HG03469 (cell line): ENCODE results near the gene EIF3I.
"Not testable (repeated sequence)": the region's sequence is repeated elsewhere in the genome, so short reads cannot be mapped to it uniquely, and the experiment has no call there.

ENCODE experiments used
- ATAC-seq: cut with Tn5 transposase; IDR thresholded peaks from one replicate; pipeline ENCODE4 v1.9.1; 2021; ENCODE audit warnings: mild to moderate bottlenecking, moderate library complexity, moderate number of reproducible peaks; ENCODE audit not compliant: unreplicated experiment

Gene EIF3I

DNA sequence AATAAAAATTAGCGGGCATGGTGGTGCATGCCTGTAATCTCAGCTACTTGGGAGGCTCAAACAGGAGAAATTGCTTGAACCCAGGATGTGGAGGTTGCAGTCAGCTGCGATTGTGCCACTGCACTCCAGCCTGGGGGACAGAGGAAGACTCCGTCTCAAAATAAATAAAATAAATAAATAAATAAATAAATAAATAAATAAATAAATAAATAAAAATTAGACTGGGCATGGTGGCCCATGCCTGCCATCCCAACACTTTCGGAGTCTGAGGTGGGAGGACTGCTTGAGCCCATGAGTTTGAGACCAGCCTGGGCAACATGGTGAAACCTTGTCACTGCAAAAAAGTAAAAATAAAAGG is 41.0 kb downstream of the EIF3I start:
- not testable (repeated sequence) for ATAC-seq

DNA sequence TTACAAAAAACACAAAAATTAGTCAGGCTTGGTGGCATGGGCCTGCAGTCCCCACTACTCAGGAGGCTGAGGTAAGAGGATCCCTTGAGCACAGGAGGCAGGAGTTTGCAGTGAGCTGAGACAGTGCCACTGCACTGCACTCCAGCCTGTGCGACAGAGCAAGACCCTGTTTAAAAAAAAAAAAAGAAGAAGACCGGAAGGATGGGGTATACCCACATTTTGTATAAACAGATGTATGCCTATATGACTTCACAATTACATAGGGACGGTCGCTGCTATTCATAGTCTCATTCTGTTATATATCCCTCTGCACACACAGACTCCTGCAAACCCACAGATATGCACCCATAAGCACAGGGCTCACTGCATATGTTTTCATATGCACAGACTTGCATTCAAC is 41.5 kb downstream of the EIF3I start:
- no peak for ATAC-seq

DNA sequence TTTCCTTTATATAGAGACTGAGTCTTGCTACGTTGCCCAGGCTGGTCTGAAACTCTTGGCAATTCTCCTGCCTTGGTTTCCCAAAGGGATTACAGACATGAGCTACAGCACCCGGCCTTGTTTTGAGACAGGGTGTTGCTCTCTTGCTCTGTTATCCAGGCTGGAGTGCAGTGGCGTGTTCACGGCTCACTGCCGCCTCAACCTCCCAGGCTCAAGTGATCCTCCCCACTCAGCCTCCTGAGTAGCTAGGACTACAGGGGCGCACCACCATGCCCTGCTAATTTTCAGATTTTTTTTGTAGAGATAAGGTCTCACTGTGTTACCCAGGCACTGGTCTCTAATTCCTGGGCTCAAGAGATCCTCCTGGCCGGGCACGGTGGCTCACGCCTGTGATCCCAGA is 43.6 kb downstream of the EIF3I start:
- no peak for ATAC-seq

DNA sequence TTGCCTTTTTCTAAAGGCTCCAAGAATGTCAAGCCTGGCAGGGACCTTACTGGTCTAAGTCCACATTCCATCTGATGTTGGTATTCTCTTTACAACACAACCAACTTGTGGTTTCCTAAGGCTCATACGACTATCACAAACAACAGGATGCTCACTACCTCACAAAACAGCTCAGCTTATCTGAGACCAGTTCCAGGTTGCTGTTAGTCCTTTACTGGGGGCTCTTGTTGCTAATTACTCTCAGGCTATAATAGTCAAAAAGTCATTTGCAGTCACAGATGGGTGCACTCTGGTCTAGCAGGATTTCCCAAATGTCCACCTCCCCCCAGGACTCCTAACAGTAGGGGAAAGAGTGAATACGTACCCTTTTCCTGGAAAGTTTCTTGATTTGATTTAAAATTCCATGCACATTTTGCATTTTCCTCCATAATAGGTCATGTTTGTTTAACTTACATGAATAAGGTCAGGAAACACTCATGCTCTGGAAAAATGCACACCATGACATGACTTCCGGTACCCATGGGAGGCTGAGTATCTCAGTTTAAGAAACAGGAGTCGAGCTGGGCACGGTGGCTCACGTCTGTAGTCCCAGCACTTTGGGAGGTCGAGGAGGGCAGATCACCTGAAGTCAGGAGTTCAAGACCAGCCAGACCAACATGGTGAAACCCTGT is 44.8 kb downstream of the EIF3I start:
- no peak for ATAC-seq

DNA sequence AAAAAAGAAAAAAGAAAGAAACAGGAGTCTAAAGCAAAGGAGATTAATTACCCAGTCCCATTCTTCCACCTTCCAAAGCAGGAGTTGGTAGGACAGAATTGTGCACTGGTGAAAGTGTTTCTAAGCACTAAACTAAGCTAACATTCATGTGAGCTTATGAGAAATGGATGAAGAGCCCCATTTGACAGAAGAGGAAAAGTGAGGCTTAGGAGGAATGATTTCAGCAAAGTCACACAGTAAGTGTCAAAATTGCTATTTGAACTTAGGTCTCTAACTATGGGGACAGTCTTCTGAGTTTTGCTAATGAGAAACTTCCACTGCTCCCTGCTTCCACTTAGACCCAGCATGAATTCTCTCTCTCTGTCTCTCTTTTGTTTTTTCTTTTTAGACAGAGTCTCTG is 47.5 kb downstream of the EIF3I start:
- ATAC-seq: no peak

DNA sequence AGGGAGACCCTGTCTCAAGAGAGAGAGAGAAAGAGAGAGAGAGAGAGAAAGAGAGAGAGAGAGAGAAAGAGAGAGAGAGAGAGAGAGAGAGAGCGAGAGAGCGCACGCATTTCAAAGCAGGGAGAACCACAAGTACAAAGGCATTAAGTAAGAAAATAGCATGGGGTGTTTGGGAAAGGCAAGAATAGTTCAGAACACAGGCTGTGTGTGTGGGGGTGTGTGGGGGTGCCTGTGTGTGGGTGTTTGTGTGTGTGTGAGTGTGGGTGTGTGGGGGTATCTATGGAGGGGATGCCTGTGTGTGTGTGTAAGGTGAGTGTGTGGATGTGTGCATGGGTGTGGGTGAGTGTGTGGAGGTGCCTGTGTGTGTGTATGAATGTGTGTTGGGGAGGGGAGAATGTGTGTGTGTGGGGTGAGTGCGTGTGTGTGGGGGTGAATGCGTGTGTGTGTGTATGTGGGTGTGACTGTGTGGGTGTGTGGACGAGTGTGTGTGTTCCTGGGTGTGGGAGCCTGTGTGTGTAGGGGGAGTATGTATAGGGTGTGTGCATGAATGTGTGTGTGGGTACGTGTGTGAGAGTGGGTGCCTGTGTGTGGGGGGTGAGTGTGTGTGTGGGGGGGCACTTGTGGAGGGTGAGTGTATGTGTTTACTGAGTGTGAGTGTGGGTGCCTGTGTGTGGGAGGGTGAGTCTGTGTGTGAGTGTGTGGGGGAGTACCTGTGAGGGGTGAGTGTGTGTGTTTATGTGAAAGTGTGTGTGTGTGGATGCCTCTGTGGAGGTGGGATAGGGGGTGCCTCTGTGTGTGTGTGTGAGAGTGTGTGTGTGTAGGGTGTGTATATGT is 50.6 kb downstream of the EIF3I start:
- no peak for ATAC-seq

DNA sequence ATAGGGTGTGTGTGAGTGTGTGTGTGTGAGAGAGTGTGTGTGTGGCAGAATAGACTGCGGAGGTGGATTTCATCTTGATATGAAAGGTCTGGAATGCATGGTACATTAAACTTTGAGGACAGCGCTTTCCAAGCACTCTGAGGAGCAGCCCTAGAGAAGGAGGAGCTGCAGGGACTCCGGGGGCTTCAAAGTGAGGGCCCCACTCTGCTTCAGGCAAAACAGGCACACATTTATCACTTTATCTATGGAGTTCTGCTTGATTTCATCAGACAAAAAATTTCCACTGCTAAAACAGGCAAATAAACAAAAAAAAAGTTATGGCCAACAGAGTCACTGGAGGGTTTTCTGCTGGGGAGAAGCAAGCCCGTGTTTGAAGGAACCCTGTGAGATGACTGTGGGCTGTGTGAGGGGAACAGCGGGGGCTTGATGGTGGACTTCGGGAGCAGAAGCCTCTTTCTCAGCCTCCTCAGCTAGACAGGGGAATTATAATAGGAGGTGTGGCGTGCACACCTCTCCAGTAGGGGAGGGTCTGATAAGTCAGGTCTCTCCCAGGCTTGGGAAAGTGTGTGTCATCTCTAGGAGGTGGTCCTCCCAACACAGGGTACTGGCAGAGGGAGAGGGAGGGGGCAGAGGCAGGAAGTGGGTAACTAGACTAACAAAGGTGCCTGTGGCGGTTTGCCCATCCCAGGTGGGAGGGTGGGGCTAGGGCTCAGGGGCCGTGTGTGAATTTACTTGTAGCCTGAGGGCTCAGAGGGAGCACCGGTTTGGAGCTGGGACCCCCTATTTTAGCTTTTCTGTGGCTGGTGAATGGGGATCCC is 51.4 kb downstream of the EIF3I start:
- no peak for ATAC-seq

DNA sequence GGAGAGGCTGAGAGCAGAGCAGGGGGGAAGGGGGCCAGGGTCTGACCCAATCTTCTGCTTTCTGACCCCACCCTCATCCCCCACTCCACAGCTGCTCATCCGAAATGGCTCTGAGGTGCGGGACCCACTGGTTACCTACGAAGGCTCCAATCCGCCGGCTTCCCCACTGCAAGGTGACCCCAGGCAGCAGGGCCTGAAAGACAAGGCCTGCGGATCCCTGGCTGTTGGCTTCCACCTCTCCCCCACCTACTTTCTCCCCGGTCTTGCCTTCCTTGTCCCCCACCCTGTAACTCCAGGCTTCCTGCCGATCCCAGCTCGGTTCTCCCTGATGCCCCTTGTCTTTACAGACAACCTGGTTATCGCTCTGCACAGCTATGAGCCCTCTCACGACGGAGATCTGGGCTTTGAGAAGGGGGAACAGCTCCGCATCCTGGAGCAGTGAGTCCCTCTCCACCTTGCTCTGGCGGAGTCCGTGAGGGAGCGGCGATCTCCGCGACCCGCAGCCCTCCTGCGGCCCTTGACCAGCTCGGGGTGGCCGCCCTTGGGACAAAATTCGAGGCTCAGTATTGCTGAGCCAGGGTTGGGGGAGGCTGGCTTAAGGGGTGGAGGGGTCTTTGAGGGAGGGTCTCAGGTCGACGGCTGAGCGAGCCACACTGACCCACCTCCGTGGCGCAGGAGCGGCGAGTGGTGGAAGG is 52.6 kb downstream of the EIF3I start:
- no peak for ATAC-seq

DNA sequence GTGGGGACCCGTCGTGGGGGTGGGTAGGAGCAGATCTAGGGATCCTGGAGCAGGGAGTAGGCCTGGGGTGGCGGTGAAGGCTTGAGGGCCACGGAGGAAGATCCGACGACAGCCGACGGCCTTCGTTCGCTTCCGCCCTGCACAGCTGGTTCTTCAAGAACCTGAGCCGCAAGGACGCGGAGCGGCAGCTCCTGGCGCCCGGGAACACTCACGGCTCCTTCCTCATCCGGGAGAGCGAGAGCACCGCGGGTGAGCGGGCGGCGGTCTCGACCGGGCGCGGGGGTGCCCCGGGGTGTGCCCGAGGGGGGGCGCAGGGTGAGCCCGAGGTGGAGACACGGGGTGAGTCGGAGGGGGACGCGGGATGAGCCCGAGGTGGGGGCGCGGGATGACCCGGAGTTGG is 53.2 kb downstream of the EIF3I start:
- ATAC-seq: no peak

DNA sequence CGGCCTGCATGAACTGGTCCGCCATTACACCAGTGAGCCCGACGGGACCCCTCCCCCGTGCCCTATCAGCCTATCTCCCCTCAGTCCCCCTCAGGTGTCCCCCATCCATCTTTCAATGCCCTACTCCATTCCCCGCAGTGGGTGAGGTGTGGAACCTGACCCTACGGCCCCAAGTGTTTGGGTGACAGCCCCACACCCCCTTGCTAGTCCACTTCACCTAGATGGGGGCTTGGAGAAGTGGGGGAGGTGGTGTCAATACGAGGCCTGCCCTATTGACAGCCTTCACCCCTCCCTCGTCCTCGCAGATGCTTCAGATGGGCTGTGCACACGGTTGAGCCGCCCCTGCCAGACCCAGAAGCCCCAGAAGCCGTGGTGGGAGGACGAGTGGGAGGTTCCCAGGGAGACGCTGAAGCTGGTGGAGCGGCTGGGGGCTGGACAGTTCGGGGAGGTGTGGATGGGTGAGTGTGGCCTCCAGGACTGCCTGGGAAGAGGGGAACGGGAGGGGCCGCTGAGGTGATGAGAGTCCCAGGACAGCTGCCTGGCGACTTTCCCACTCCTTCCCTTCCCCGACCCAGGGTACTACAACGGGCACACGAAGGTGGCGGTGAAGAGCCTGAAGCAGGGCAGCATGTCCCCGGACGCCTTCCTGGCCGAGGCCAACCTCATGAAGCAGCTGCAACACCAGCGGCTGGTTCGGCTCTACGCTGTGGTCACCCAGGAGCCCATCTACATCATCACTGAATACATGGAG is 54.0 kb downstream of the EIF3I start:
- ATAC-seq: no peak
